GM19023 (cell line): ENCODE results near the gene MEIKIN.

Source experiments
- ATAC-seq: cut with Tn5 transposase; IDR thresholded peaks from one replicate; pipeline ENCODE4 v1.9.1; 2021; ENCODE audit warnings: mild to moderate bottlenecking, moderate library complexity; ENCODE audit not compliant: unreplicated experiment

MEIKIN gene

DNA sequence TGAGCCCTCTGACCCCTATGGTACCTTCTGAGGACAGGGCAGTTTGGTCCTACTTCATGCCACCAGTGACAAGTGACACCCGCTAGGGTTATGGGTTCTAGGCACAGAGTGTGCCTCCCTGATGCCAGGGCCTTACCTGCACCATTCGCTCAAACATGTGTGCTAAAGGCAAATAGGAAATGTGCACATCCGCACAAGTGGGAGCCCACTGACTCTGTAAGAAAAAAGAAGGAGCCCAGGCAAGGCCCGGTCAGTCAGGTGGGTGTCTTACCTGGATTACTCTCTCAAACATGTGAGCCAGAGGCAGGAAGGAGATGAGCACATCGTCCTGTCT, 29.1 kb upstream of the MEIKIN start:
- no peak for ATAC-seq

DNA sequence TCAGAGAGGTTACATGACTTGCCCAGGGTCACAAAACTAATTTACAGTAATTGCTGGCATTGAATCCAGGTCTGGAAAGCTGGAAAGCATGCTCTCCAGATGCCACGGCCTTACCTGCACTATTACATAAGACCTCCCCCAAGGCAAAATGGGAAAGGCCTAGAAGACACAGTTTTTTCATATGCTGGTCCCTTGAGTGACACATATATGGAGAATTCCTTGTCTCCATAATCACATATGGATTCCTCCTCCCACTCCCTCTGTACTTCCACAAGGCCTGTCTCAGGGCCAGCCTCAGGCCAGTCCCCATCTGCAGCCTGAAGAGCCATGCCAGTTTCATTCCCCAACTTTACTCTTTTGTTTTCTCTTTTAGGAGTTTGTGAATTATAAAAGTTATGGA, 28.6 kb upstream of the MEIKIN start:
- ATAC-seq = no peak

DNA sequence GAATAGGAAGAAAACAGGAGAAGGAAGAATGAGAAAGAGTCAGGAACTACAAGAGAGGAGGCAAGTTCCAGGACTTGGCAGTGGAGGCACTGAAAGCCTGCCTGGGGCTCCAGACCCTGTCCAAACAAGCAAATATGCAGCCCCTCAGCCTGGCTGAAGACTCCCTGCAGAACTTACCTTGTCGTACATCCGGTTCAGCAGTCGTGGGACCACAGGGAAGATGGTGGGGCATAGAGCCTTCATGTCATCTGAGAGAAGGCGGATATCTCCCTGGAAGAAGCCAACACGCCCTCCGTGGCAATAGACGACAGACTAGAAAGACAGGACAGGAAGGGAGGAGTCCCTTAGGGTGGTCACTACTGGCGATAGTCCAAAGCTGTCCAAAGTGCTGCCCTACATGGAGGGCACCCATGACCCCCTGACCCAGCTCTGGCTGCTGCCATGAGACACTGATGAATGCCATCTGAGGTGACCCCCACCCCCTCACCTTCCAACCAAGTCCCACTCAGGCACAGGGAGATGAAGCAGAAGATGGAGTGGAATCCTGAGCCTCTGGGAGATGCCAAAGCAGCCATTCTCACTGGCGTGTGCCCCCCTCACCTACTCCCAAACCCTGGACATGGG, 27.7 kb upstream of the MEIKIN start:
- ATAC-seq = no peak

DNA sequence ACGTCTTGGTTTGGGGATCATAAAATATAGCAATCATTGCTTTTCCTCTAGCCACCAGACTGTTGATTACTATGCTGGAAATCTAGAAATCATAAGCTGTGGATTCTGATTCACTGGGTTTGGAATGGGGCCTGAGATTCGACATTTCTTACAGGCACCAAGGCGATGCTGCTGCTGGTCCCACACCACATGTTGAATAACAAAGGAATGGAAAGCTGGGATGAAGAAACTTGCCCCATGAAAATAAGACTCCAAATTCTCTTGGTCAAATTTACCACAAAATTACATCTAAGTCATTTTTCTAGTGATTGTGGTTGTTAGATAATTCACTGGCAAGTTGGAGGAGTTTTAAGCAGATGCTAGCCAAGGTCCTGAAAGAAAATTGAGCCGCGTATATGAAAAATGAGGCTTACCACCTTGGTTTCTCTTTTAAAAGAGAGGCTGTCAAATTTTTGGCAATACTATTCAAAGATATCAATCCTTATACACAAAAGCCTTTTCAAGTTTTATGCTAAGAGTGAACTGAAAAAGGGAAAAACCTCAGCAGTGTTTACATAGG, 23.0 kb upstream of the MEIKIN start:
- ATAC-seq = no peak

DNA sequence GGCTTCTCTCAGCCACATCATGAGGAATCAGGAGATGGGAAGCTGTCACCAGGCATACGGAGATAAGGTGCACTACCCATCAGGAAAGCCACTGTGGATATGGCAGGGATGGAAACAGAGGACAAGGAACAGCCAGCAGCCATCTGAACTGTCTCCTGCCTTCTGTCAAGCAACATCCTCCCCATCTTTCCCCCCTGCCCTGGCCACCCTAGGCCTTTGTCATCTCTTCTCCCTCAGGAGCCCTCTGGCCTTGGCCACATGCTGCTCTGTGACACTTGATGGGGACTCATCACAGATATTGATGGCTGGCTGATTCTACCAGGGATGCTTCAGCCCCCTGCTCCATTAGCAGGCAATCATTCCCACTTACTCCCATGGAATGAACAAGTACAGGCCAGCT, 21.1 kb upstream of the MEIKIN start:
- ATAC-seq = no peak

DNA sequence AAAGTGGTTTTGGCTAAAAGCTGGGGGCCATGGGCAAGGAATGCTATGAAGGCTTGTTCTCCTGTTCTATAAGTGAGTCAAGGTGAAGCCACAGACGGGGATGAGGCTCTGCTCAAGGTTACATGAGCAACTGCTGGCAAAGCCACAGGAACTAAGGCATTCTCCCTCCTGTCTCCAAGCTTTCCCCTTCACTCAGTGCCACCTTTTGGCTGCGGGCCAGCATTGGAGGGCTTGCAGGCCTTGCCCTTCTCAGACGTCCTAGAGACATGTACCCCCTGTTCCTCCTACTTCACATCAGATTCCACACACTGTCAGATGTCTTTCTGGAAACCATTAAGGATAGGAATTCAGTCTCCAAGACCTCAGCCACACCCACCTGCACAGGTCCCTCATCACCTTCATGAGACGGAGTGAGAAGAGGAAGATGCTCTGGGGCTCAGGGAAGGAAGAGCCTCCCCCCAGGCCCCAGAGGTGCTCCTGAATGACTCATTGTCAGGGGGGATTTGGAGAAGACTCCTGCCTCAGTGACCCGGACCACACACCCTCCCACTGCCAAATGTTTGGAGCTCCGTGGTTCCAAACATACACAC, 20.5 kb upstream of the MEIKIN start:
- no peak for ATAC-seq

DNA sequence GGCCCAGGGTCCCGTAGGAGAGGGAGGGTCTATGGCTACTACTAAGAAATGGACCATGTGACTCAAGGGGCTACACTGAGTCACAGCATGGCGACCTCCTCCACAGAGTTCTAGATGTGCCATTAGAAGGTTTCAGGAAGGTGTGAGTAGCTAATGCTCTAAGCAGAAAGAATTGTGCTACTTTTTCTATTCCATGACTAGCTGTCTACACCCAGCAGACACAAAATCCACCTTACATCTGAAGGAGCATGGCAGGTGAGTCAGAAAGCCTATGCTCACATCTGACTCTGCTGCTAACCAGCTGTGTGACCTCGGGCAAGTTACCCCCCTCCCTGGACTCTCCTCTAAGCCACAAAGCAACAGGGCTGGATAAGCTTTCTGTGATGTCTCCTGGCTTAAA, 14.4 kb upstream of the MEIKIN start:
- no peak for ATAC-seq

DNA sequence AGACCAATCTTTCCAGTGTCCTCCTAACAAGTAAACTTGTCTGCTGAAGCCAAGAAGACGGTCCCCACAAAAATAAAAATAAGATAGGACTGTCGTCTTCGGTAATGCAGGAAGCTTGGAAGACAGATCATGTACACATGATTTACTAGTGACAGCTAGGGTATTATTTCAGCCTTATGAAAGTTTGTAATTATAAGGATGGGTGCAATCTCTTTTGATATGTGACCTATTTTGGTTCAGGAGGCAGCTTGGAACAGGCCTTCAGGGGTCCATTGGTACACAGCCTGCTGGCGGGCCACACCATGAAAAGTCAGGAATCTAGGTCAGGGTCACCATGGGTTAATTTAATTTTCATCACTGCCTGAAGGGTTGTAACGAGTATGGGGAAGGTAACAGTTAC, 13.7 kb upstream of the MEIKIN start:
- ATAC-seq = no peak

DNA sequence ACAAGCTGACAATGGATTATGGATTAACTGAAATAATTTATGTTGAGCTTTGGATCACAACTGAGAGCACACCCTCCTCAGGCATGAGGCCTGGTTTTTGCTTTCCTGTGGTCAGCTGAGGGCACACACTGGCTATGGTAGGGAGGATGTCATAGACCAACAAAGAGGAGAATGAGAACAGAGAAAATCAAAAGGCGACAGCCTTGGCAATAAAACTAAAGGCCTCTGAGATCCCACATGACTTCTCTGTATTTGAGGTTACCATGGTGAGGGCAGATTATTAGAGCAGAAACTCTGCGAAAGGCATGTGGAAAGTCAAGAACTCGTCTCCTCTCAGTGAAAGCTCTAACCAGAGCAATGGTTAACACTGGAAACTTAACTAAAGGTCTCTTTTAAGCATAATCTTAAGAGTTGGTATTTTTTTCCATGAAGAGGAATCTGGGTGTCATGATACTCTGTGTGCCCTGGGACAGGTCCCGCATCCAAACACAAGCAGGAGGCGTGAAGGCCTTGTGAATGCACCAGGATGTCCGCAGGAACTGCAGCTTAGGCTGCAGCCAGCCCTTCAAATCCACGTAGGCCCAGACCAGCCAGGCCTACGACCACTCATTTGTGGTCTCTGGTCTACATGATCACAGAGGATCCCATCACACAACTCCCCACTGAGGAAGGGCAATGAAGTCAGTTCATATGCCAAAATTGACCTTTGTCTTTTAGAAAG, 12.4 kb upstream of the MEIKIN start:
- ATAC-seq = no peak

DNA sequence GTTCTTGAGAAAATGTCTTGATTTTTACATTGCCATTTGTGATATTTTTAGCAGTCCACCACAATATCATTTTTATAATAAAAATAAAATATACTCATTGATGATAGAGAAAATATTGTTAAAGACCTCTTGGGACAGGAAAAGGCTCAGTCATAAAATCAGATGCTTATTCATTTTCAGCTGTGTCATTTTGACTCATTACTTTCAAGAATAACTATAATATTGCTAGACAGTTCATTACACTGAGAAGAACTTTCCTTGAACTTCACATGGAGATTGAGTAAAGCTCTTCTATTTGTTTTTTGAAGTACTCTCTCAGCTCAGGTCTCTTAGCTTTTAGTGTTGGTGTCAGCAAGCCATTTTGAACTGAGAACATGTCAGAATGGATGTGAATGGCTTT, 8.5 kb upstream of the MEIKIN start:
- no peak for ATAC-seq

DNA sequence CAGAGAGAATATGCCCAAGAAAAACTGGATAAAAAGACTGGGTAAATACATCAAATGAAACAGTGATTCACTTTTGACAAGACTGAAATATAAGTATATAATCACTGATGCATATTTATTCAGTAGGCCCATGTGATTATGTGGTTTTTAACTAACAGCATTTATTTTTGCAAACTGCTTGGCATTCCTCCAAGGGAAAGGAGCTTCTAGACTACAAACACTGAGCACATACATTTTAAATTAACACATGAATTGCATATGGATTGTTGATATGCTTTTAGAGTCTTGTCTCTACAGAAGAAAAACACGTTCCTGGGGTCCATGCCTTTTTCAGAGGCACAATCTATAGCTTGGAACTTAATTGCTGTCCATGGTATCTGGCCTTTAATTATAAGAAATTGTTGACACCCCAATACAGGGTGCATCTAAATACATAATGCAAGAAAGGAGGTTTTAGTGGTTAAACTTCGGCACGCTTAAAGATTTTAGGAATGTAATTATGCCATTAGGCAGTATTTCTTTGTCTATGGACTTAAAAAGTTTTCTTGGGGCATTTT, 6.9 kb upstream of the MEIKIN start:
- ATAC-seq = no peak

DNA sequence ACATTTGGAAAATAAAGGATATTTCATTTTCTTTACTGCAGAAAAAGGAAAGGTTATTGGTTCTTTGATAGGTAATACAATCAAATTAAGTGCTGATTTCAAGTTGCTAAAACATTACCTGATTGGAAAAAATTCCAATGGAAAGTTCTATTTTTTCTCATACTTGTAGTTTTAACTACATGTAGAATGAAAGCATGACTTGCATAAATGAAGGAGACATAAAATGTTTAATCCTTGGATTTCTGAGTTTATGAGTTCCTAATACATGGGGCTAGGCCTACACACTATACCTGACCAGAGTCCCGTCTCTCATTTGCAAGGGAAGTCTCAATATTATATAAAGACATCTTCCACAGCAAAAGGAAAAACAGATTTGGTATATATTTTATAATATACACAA, 5.2 kb upstream of the MEIKIN start:
- no peak for ATAC-seq

DNA sequence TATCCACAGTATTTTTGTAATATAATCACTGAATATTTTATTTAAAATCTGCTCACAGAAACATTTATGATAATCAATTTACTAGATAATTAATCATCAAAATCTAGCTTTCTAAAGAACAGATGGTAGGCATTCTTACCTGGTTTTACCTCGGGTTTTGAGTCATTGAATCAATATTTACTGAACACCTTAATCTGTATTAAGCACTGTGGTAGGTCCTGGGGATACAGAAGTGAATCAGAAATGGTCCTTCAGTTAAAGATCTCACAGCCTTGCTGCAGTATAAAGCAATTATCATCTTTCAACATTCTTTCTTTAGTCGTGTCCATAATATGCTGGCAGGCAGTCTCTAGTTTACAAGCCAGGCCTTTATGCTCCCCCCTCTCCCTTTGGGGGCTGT, 2.0 kb upstream of the MEIKIN start:
- no peak for ATAC-seq

DNA sequence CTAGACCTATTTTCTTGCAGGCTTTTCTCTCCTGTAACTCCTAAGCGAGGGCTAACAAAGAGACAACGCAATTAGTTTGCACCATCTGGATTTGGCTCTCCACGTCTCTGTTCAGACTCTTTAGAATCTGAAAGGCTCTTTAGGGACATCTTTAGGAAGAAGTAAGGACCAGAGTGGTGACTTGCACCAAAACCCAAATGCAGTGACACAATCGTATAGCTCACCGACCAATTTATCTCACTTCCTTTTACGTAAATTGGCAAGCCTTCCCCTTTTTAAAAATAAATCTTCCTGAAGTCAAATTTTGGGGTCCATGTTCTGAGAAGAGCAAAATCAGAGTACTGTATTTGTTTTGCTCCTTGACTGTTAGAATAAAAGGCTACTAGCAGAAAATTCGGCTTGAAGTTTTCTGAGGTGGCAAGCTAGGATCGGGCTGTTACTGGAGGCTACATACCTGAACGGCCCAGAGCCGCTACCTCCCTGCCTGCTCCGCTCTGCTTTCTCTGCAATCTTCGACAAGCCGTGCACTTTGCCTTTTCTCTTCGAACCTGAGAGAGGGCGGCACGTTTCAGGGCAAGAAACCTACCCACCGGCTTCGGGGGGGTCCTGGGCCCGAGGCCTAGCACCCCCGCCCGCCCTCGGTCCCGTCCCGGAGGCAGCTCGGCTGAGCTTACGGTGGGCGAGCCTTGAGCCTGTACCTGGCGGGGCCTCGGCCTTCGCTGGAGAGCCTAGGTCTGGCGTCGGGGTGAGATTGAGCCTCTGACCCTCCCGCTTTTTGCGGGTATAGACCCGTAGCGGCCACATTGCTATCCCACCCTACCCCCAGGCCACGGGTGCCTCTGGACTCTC, 537 bp downstream of the MEIKIN start:
- no peak for ATAC-seq

DNA sequence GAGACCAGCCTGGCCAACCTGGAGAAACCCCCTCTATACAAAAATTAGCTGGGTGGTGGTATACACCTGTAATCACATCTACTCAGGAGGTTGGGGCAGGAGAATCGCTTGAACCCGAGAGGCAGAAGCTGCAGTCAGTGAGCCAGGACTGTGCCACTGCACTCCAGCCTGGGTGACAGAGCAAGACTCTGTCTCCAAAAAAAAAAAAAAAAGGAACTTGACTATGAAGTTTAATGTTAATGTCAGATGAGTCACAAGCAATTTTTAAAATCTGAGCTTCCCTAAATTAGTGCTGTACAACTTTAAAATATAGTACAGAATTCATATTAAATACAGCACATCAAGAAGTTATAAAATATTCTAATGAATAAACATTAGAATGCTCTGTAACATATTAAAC, 1.5 kb downstream of the MEIKIN start:
- no peak for ATAC-seq

DNA sequence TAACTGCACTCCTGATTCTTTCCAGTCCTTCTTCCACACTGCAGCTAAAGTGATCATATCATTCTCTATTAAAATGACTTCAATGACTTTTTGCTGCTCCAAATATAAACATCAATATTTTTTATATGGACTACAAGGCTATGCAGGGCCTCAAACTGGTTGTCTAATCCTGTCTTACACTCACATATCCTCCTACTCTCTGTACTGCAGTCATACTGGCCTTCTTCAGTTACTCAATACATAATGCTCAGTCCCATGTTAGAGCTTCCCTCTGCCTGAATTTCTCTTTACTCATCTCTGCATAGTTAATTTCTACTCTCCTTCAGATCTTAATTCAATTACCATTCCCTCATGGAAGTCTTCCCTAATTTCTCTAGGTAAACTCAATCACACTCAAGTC, 3.4 kb downstream of the MEIKIN start:
- ATAC-seq = no peak

DNA sequence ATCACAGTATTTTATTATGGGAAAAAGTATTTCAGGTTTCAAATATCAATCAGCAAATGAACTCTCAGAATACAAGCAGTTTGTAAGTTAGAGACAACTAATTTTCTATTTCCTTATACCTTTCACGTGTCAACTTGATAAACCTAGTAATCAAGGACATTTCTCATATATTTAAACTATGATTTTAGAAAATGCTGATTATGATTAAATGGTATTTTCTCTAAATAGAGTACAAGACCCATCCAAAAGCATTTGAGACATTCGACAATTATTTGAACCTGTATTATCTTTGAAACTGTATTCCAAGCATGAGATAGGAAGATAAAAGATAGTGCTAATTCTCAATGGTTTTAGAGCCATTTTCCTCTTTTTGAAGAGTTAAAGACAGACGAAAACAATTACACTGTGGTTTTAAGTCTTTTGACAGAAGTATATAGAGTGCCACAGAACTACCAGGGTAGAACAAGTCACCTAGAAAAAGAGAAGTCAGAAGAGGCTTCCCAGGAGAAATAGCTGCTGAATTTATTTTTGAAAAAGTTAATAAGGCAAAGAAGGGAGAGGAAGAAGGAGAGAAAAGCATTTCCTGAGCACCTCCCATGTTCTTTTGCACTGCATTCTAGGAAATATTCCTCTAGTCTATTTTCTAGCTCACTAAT, 5.6 kb downstream of the MEIKIN start:
- no peak for ATAC-seq

DNA sequence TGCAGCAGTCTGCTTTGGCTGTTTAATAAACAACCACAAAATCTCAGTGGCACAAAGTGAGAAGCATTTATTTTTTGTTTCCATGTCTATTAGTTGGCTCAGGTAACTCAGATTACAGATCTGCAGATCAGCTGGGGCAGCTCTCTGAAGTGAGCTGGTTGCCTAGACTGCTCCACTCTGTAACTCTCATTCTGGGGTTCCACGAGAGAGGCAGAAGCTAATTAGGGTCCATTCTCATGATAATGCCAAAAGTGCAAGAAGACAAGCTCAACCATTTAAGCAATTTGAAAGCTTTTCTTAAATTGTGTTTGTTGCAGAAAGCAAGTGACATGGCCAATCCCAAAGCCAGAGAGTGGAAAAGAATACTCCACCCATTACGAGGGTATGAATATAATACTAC, 13.2 kb downstream of the MEIKIN start:
- no peak for ATAC-seq

DNA sequence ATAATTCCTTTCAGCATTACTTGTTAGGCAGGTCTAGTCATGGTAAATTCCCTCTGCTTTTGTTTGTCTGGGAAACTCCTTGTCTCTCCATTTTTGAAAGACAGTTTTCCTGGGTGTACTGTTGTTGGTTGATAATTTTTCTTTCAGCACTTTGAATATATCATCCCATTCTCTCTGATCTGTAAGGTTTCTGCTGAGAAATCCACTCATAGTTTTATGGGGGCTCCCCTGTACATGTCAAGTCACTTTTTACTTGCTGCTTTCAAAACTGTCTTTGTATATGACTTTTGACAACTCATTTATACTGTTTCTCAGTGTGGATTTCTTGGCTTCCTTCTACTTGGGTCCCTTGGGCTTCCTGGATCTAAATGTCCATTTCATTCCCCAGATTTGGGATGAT, 16.5 kb downstream of the MEIKIN start:
- ATAC-seq = no peak

DNA sequence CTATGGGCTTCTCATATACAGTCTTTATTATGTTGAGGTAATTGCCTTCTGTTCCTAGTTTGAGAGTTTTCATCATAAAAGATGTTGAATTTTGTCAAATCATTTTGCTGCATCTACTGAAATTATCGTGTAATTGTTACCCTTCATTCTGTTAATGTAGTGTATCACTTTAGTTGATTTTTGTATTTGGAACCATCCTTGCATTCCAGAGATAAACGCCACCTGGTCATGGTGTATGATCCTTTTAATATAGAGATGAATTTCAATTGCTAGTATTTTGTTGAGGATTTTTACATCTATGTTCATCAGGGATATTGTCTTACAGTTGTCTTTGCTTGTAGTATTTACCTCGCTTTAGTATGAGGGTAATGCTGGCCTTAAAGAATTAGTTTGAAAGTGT, 19.3 kb downstream of the MEIKIN start:
- ATAC-seq = no peak

DNA sequence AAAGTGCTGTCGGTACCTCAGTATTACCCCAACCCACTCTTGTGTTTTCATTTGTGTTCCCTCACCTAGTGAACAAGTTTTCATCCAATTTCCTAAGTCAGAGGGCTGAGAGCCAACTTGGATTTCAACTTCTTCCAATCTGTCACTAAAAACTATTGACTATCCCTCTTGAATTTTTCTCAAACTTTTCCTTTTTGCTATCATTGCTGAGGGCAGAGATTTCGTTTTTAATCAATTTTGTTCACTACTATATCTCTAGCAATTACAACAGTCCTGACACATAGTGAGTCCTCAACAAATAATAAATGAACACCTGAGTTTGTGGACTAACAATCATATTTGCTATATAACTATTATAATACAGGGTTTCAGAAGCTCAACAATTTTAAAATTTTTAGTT, 29.0 kb downstream of the MEIKIN start:
- ATAC-seq = no peak
